CD4-positive, alpha-beta T cell treated with Interleukin-6 for 4 hours (primary cell): ENCODE results near the gene ST3GAL5.
A peak's percentile ranks its signal among the peaks of the same experiment; 100 is the strongest.
"Not testable (repeated sequence)": the region's sequence is repeated elsewhere in the genome, so short reads cannot be mapped to it uniquely, and the experiment has no call there.

Experiments used
- DNase-seq: peaks from one replicate; pipeline ENCODE4 v3.0.0-alpha.2; 2020; ENCODE audit warnings: mixed read lengths

The ST3GAL5 gene

GRCh38 chr2:85915606-85916303 lies 27.0 kb upstream of the ST3GAL5 start:
- DNase-seq: no peak

- DNase-seq: no peak
These were observed 26.1 kb upstream of the ST3GAL5 start for GRCh38 chr2:85914922-85915321.

- no peak for DNase-seq
These were observed 25.4 kb upstream of the ST3GAL5 start for GRCh38 chr2:85913884-85914881.

- no peak for DNase-seq
These were observed 23.3 kb upstream of the ST3GAL5 start for GRCh38 chr2:85911814-85912692.

GRCh38 chr2:85911097-85911496 lies 22.3 kb upstream of the ST3GAL5 start:
- no peak for DNase-seq

- no peak for DNase-seq
These were observed 20.2 kb upstream of the ST3GAL5 start for GRCh38 chr2:85909005-85909404.

- DNase-seq: no peak
These were observed 19.7 kb upstream of the ST3GAL5 start for GRCh38 chr2:85908506-85908905.

GRCh38 chr2:85907671-85908157 lies 18.9 kb upstream of the ST3GAL5 start:
- DNase-seq: no peak

- DNase-seq: no peak
These were observed 18.0 kb upstream of the ST3GAL5 start for GRCh38 chr2:85906748-85907147.

- DNase-seq: no peak
These were observed 17.1 kb upstream of the ST3GAL5 start for GRCh38 chr2:85905891-85906290.

GRCh38 chr2:85905187-85905666 lies 16.4 kb upstream of the ST3GAL5 start:
- DNase-seq: no peak

- no peak for DNase-seq
These were observed 15.1 kb upstream of the ST3GAL5 start for GRCh38 chr2:85903849-85904248.

GRCh38 chr2:85902496-85902895 lies 13.7 kb upstream of the ST3GAL5 start:
- no peak for DNase-seq

GRCh38 chr2:85901155-85901554 lies 12.4 kb upstream of the ST3GAL5 start:
- no peak for DNase-seq

- peak; percentile 29 for DNase-seq
These were observed 11.6 kb upstream of the ST3GAL5 start for GRCh38 chr2:85900366-85900765.

- DNase-seq: no peak
These were observed 11.1 kb upstream of the ST3GAL5 start for GRCh38 chr2:85899849-85900248.

GRCh38 chr2:85899284-85899683 lies 10.5 kb upstream of the ST3GAL5 start:
- no peak for DNase-seq

- no peak for DNase-seq
These were observed 10.1 kb upstream of the ST3GAL5 start for GRCh38 chr2:85898881-85899280.

GRCh38 chr2:85894554-85895278 lies 5.9 kb upstream of the ST3GAL5 start:
- not testable (repeated sequence) for DNase-seq

GRCh38 chr2:85893428-85894258 lies 4.9 kb upstream of the ST3GAL5 start:
- no peak for DNase-seq
